Bone marrow (tissue), 2 donors: ENCODE results near the gene CETP.
"Not testable (repeated sequence)": the region's sequence is repeated elsewhere in the genome, so short reads cannot be mapped to it uniquely, and the experiment has no call there.

Experiments used
- DNase-seq, 2 donors: peaks; one replicate each; lab custom pipeline; 2025; lab: John Stamatoyannopoulos, UW

The CETP gene

DNA sequence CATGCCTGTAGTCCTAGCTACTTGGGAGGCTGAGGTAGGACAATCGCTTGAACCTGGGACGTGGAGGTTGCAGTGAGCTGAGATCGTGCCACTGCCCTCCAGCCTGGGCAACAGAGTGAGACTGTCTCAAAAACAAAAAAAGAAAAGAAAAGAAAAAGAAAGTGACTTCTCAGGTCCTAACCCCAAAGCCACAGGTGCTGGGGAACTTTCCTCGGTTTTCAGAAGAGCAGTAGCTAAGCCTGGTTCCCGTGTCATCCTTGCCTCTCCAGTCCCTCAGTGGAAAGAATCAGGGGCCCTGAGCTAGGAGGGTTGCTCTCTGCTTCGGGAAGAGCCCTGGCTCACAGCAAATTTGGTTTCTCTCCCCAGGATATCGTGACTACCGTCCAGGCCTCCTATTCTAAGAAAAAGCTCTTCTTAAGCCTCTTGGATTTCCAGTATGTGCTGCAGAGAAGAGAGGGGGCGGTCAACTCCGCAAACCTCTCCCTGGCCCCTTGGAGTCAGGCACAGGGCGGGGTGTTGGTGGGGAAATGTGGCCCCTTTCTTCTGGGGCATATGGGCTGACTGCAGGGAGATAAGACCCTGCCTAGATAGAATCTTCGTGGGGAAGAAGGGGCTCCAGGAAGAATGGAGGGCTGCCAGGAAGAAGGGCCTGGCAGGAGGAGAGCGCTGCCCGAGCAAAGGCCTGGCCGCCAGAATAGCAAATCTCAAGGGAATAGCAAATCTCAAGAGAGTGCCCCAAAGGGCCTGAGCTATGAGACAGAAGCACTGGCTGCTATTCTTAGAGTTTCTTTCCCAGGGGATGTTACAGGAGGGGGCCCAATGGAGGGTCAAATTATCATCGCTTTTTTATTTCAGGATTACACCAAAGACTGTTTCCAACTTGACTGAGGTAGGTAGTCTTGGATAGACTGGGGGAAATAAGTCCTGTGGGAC is 19.3 kb downstream of the CETP start:
- no peak for DNase-seq

DNA sequence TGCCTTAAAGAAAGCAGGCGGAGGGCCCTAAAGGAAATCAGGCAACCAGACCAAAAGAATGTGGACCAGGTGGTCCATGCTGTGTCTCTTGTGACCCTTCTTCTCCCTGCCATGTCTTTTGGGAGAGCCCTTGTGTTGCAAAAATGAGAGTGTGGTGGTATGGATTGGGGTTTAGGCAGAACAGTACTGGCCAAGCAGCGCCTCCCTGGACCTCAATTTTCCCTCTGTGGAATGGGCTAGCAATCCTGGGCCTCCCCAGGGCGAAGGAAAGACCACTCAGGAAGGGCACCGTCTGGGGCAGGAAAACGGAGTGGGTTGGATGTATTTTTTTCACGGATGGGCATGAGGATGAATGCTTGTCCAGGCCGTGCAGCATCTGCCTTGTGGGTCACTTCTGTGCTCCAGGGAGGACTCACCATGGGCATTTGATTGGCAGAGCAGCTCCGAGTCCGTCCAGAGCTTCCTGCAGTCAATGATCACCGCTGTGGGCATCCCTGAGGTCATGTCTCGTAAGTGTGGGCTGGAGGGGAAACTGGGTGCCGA is 20.1 kb downstream of the CETP start:
- DNase-seq: no peak

GRCh38 chr16:56982695-56983094 is 20.9 kb downstream of the CETP start:
- DNase-seq: no peak

- DNase-seq: no peak
Measured at GRCh38 chr16:56983211-56983751, 21.5 kb downstream of the CETP start.

- DNase-seq: no peak
Measured at GRCh38 chr16:56984639-56985038, 22.9 kb downstream of the CETP start.

DNA sequence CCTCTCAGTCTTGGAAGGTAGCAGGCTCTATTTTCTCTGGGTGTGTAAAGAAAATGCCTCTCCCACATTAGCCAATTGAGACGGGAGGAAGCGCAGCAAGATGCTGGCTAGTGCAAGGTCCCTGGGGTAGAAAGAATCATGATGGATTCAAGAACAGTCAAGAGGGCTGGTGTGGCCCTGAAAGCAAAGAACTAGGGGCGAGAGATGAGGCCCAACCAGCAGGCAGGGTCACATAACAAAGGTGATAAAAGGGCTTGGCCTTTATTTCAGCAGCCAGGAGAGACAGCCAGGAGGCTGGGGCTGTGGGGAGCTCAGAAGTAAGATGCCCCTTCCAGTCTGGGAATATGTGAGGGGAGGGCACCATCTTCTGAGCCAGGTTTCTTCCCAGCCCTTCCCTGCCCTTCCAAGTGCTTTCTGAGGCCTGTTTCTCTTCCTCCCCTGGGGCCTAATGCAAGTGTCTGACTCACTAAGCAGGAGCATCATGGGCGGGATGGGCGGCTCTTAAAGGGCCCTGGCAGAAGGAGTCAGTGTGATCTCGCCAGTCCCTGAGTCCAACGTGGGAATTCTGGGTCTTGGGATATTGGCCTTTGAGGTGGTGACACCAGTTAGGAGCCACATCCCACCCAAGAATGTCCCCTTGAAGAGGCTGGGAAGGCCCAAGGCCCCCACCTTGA is 23.7 kb downstream of the CETP start:
- DNase-seq: no peak

DNA sequence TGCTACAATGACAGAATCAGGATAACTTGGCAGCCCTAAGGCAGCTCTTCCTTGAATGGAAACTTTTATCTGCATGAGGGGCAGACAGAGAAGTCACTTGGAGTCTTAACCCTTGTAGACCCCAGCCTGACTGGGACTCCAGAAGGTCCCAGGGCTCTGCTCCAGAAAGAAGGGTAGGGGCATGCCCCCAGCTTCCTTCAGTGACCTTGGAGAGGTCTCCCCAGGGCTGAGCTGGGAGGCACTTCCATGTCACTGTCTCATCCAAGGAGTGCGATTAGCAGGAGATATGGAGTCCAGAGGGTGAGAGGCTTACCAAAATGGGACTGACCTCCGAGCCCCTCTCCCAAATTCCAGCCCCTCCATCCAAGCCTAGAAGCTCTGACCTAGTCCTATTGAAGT is 24.2 kb downstream of the CETP start:
- no peak for DNase-seq

DNA sequence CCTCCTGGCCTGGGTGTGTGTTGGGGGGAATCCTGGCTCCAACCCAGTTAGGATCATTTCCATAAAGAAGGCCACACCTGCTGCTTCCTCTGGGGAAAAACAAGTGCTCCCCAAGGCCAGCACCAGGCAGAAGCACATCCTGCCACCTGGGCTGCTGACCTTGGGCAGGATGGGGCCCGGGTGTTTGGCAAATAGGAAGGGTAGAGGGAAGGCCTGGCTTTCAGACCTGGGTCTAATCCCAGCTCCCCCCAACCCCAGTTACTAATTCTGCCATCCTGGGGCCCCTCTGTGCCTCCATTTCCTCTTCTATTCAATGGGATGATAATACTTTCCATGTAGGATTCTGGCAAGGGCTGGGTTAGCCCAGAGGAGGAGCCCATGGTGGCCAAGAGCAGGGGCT is 24.6 kb downstream of the CETP start:
- DNase-seq: no peak

- DNase-seq: not testable (repeated sequence)
Measured at GRCh38 chr16:56986908-56987307, 25.2 kb downstream of the CETP start.

DNA sequence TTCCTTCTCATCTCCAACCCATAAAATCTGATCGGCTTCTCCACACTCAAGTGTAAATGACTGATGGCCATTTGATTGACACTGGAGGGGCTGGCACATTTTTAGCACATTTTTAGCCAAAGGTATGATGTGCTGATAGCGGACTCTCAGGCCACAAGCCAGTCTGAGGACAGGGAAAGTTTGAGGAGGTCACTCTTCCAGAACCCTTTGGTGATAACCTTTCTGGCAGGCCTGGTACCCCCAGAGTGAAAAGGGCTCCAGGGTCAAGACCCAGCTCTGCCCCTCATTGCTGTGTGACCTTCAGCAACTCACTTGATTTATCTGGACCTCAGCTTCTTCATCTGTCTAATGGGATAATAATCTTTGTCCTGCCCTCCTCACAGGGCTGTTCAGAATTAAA is 25.9 kb downstream of the CETP start:
- DNase-seq: no peak

DNA sequence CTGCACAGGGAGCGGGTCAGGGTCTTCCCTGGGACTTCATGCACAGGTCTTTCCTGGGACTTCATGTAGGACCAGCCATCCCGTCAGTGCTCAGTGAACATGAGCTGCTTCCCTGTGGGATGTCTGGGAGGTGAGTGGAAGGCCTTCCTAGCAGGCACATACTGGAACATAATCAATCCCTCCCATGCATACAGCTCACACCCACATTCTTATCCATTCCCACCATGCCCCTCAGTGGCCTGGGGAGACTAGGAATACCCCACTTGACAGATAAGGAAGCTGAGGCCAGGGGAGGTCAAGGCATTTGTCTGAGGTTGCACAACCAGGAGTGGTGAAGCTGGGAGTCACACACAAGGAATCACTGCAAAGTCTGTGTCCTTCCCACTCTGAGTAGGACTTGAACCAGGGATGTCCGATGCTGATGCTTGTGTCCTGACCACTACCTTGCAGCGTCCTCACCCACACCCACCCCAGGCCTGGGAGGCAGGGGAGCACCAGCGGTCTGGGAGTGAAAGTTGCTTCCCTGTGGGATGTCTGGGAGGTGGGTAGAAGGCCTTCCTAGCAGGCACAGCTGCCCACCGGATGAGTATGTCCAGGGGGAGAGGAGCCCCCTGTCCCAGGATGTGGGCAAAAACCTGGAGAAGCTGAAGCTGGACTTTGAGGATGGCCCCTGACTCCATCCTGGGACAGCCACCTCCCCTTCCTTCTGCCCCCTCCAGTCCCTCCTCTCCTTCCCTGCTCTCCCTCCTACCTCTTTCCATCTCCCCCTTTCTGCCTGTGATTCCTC is 26.6 kb downstream of the CETP start:
- no peak for DNase-seq

DNA sequence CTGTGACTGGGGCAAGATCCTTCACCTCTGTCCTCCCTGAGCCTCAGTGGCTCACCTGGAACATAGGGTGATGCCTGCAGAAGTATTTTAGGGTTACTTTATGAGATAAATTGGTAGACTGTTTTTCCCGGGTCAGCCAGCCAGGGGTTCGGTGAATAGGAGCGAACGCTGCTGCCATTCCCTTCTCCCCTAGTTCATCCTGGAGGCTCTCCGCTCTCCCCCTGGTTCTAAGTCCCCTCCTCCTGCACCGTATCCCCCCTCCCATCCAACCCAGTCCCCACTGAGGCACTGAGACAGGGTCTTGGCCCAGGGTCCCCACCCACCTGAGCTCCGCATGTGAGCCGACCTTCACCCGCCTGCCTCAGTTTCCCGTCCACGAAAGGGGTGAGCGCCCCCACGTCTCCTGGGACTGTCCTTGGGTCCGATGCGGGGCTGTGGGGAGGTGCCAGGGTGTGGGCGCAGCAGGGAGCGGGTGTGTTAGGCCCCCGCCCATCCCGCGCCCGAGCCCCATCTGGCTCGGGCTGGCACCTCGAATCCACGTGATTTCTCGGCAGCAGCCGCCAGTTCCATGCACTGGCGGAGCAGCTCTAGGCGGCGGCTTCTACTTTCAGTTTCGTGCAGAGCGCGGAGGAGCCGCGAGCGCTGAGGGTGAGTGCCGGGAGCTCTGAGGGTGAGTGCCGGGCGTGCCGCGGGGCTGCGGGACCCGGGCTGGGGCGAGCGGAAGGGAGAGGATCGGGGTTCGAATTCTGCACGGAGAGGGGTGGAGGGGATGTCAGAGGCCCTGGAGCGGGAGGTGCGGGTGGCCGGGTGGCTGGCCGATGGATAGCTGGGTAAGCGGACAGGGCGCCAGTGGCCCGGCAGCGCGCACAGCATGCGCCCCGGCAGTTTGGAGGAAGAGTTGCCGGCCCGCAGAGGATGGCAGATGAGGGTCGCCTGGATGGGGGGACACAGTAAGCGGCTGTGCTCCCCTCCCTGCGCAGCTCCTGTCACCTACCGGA is 27.5 kb downstream of the CETP start, which contains the start of gene NLRC5:
Gene NLRC5 (plus strand): TSS at position 610 of the 998 bp plus-strand sequence. CDS start 31,156 bp downstream, outside the sequence.
- peak; percentile 45 to 82 for DNase-seq

GRCh38 chr16:56989988-56990387 is 28.2 kb downstream of the CETP start:
- DNase-seq: no peak

- no peak for DNase-seq
Measured at GRCh38 chr16:56990407-56991286, 28.9 kb downstream of the CETP start.

DNA sequence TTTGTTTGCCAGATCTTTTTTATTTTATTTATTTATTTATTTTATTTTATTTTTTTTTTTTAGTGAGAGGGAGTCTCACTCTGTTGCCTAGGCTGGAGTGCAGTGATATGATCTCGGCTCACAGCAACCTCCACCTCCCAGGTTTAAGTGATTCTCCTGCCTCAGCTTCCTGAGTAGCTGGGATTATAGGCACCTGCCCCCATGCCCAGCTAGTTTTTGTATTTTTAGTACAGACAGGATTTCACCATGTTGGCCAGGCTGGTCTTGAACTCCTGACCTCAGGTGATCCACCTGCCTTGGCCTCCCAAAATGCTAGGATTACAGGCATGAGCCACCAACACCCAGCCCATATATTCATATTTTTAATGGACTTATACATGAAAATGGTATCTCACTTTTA is 30.7 kb downstream of the CETP start:
- not testable (repeated sequence) for DNase-seq

- DNase-seq: no peak
Measured at GRCh38 chr16:56993204-56993603, 31.5 kb downstream of the CETP start.

DNA sequence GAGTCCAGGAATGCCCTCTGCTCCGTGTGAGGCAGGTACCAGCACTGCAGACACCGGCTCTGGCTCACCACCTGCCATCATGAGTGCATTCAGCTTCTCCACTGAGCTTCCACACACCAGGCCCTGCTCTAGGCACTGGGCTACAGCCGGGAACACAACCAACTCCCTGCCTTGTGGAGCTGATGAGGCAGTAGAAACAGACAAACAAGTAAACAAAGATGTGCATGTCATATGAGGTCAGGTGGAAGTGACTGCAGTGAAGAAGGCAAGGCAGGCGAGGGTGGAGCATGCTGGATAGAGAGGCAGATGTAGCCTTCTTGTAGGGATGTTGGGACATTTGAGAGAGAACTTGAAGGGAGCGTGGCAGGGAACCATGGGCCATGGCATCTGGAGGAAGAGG is 32.6 kb downstream of the CETP start:
- DNase-seq: no peak

DNA sequence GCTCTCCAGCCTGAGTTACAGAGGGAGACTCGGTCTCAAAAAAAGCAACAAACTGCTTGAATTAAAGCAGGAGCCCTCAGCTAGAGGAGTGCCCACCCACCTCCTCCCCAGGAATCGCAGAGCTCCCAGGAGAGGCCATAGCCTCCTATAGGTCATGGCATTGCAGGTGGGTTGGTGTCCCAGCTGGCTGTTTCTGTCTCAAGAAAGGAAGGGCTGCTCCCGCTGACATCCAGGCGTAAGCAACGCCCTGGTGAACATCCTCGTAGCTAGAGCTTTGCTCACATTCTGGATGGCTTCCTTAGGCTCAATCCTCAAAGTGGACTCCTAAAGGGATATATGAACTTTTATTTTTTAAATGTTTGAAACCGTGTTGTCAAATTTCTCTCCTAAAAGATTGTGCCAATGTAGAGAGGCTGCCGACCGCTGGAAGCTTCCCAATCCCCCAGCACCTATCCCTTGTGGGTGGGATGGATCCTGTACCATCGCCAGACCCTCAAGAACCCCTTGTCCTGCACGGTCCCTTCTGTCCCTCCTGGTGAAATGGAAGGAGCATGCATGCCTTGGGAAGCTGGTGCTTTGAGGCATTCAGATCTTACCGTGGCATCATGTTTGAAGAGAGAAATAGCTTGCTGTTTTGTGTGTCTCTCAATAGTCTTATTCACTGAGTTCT is 33.5 kb downstream of the CETP start:
- no peak for DNase-seq

DNA sequence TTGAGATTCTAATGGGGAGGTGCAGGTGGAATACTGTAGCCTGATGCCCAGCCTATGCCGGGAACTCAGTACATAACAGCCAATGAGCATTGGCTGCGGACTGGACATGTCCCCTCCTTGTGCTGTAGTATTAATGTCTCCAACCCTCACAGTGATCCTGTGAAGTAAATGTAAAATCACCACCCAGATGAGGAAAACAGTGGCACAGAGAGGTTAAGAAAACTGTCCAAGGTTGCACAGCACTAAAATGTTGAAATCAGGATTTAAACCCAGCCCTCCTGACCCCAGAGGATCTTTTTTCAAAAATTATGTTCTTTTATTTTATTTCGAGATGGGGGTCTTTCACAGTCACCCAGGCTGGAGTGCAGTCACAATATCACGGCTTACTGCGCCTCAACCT is 35.5 kb downstream of the CETP start:
- DNase-seq: no peak
